IMR-90 (cell line): Measurements from ENCODE around the gene COL1A1.

Experiments used
- CTCF ChIP-seq: conservative IDR thresholded peaks from 2 replicates; pipeline ENCODE4 v1.5.1; 2012; ENCODE audit warnings: mild to moderate bottlenecking, low read depth, low read length, improper control_type of control experiment
- POLR2A ChIP-seq: IDR thresholded peaks from 2 replicates; pipeline ENCODE4 v1.6.1; 2012; ENCODE audit warnings: mild to moderate bottlenecking, low read depth, low read length
- RAD21 ChIP-seq: IDR thresholded peaks from 2 replicates; pipeline ENCODE4 v1.6.1; 2012; ENCODE audit warnings: low read length, improper control_type of control experiment
- TF ChIP-seq, protein P1 (sequence below): fragments of 150-350 bp; IDR thresholded peaks from 2 replicates; pipeline ENCODE4 v1.6.1; 2017; ENCODE audit warnings: mild to moderate bottlenecking, antibody characterized with exemption, low read length, low read depth

- TF ChIP-seq CTCF = no peak
- TF ChIP-seq, protein P1, sequence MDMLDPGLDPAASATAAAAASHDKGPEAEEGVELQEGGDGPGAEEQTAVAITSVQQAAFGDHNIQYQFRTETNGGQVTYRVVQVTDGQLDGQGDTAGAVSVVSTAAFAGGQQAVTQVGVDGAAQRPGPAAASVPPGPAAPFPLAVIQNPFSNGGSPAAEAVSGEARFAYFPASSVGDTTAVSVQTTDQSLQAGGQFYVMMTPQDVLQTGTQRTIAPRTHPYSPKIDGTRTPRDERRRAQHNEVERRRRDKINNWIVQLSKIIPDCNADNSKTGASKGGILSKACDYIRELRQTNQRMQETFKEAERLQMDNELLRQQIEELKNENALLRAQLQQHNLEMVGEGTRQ = no peak
- TF ChIP-seq POLR2A = no peak
- no peak for TF ChIP-seq RAD21
Measured at GRCh38 chr17:50192144-50192617, 9.2 kb downstream of the COL1A1 start.
